ENCODE results near the gene LTBP1. TPM values are rescaled to one million over a fixed set of nuclear protein-coding genes. Genes with fewer than 3 reads are reported as not detected.

Gene LTBP1
- total and polyA plus RNA-seq, 9 donors: 13.5 to 117 (median 41.8) TPM

- WGBS, 3 donors: 90 to 98% (median 96%) methylated on average over 1 of the region's 1 CpG
- Histone ChIP-seq H3K4me3 (no peak overlapping the region), H3K9me3 (no peaks in the 10 kb centered on the region), H3K36me3 (no peaks in the 10 kb centered on the region), H3K27me3 (no peaks in the 10 kb centered on the region), H3K4me1 (ENCODE audit: insufficient read depth) (no peaks in the 10 kb centered on the region), H3K27ac (no peak overlapping the region)
- DNase-seq: no peak
- TF ChIP-seq CTCF (IDR thresholded peaks at IDR 0.05) (no peak), EP300 (IDR thresholded peaks at IDR 0.05) (no peak), POLR2A (IDR thresholded peaks at IDR 0.05) (no peak)
- intact Hi-C loops (cut with DNase I): no loop called here
Measured at GRCh38 chr2:32922501-32922900, 24.3 kb upstream of the LTBP1 start.

- no peak for TF ChIP-seq CTCF (IDR thresholded peaks at IDR 0.05)
- no peak for TF ChIP-seq POLR2A (IDR thresholded peaks at IDR 0.05)
- no peak for TF ChIP-seq EP300 (IDR thresholded peaks at IDR 0.05)
- 31 to 52% (median 35%) methylated on average over 2 of the region's 2 CpGs for WGBS, 3 donors
- Histone ChIP-seq H3K9me3 (no peaks in the 10 kb centered on the region), H3K27ac (no peak overlapping the region), H3K4me1 (ENCODE audit: insufficient read depth) (no peaks in the 10 kb centered on the region), H3K36me3 (no peaks in the 10 kb centered on the region), H3K4me3 (no peak overlapping the region), H3K27me3 (no peaks in the 10 kb centered on the region)
- intact Hi-C loops (cut with DNase I): no loop called here
- no peak for DNase-seq
Measured at GRCh38 chr2:32923109-32923508, 23.6 kb upstream of the LTBP1 start.

DNA sequence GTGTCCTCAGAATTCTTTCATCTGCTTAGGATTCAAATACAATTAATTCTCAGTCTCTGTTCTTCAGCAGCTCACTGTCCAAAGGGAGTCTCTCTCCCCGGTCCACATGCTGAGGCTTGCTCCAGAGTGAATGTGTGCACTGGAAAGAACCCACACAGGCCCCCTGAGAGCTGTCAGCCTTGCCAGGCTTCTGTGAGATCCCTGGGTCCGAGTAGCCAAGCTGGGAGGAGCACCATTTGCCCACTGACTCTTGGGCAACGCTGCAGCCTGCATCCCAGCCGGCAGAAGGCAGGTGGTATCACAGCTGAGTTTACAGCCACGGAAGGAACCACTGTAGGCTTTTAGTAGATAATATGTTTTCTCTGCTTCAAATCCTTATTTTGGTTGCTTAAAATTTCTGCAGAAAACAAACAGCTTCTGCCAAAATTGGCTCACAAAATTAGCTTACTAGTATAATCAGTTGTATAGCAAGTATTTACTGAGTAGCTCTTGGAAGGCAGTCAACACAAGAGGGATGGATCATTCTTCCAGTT is 21.4 kb upstream of the LTBP1 start:
- Histone ChIP-seq H3K9me3 (no peaks in the 10 kb centered on the region), H3K27me3 (no peaks in the 10 kb centered on the region), H3K27ac (no peak overlapping the region), H3K4me3 (no peak overlapping the region), H3K36me3 (no peaks in the 10 kb centered on the region), H3K4me1 (ENCODE audit: insufficient read depth) (no peaks in the 10 kb centered on the region)
- intact Hi-C loops (cut with DNase I): no loop called here
- DNase-seq: no peak
- WGBS, 3 donors: 17 to 28% (median 17%) methylated on average over 5 of the region's 5 CpGs
- TF ChIP-seq EP300 (IDR thresholded peaks at IDR 0.05) (no peak), POLR2A (IDR thresholded peaks at IDR 0.05) (no peak), CTCF (IDR thresholded peaks at IDR 0.05) (no peak)

GRCh38 chr2:32925976-32926707 is 20.6 kb upstream of the LTBP1 start:
- intact Hi-C loops (cut with DNase I): no loop called here
- Histone ChIP-seq H3K4me1 (ENCODE audit: insufficient read depth) (no peaks in the 10 kb centered on the region), H3K27me3 (no peaks in the 10 kb centered on the region), H3K9me3 (no peaks in the 10 kb centered on the region), H3K36me3 (no peaks in the 10 kb centered on the region), H3K4me3 (no peak overlapping the region), H3K27ac (no peak overlapping the region)
- no peak for DNase-seq
- TF ChIP-seq POLR2A (IDR thresholded peaks at IDR 0.05): no peak
- no peak for TF ChIP-seq EP300 (IDR thresholded peaks at IDR 0.05)
- TF ChIP-seq CTCF (IDR thresholded peaks at IDR 0.05): no peak
- WGBS, 3 donors: 86 to 90% (median 88%) methylated on average over 6 of the region's 6 CpGs

All from ovary (tissue), 9 donors.